GM23338 (cell line): ENCODE measurements around the gene GNG10. TPM values are rescaled to one million over a fixed set of nuclear protein-coding genes. Genes with fewer than 3 reads are reported as not detected.

ENCODE experiments used
- ATAC-seq: fragments of 200-7000 bp; cut with Tn5 transposase; 3 replicates; pipeline ENCODE4 v1.9.1; 2020
- DNase-seq: peaks from one replicate; pipeline ENCODE4 v3.0.0-alpha.2; 2015; ENCODE audit warnings: low spot score
- H2AFZ ChIP-seq: fragments of 200-600 bp; sonication (generic); 2 replicates; pipeline ENCODE4 v1.8.0; 2016; ENCODE audit warnings: antibody characterized with exemption, mild to moderate bottlenecking, moderate library complexity
- H3F3A ChIP-seq: fragments of 200-600 bp; sonication (generic); replicated peaks from 2 replicates; pipeline ENCODE4 v1.8.0; 2017; ENCODE audit warnings: antibody characterized with exemption, mixed run types, low read depth
- H3K27ac ChIP-seq: fragments of 200-600 bp; sonication (generic); 2 replicates; pipeline ENCODE4 v1.6.1; 2016; ENCODE audit warnings: low read depth
- H3K27me3 ChIP-seq: fragments of 200-600 bp; sonication (generic); 2 replicates; pipeline ENCODE4 v1.8.0; 2016; ENCODE audit warnings: mild to moderate bottlenecking, mixed run types, moderate library complexity; ENCODE audit not compliant: insufficient read depth
- H3K36me3 ChIP-seq: fragments of 200-600 bp; sonication (generic); 2 replicates; pipeline ENCODE4 v1.8.0; 2016; ENCODE audit warnings: mild to moderate bottlenecking; ENCODE audit not compliant: insufficient read depth
- H3K4me1 ChIP-seq: fragments of 200-600 bp; sonication (generic); 2 replicates; pipeline ENCODE4 v1.8.0; 2016; ENCODE audit warnings: mild to moderate bottlenecking, moderate library complexity; ENCODE audit not compliant: insufficient read depth
- H3K4me2 ChIP-seq: fragments of 200-600 bp; sonication (generic); 2 replicates; pipeline ENCODE4 v1.7.1; 2017; ENCODE audit warnings: mixed run types
- H3K4me3 ChIP-seq: fragments of 200-600 bp; sonication (generic); 2 replicates; pipeline ENCODE4 v1.6.1; 2016; ENCODE audit warnings: mixed run types
- H3K79me2 ChIP-seq: fragments of 200-600 bp; sonication (generic); replicated peaks from 2 replicates; pipeline ENCODE4 v1.8.0; 2017; ENCODE audit warnings: mild to moderate bottlenecking; ENCODE audit not compliant: insufficient read depth
- H3K9me2 ChIP-seq: fragments of 200-600 bp; sonication (generic); 2 replicates; pipeline ENCODE4 v1.8.0; 2017; ENCODE audit not compliant: insufficient read depth
- H4K20me1 ChIP-seq: fragments of 200-600 bp; sonication (generic); replicated peaks from 2 replicates; pipeline ENCODE4 v1.8.0; 2017; ENCODE audit warnings: mild to moderate bottlenecking; ENCODE audit not compliant: insufficient read depth
- H3K27ac Mint-ChIP-seq: 2 replicates; pipeline ENCODE4 v1.8.0; 2020; ENCODE audit warnings: inconsistent platforms, mild to moderate bottlenecking, moderate library complexity, mixed read lengths
- H3K27me3 Mint-ChIP-seq: 3 replicates; pipeline ENCODE4 v1.8.0; 2022; ENCODE audit warnings: low read depth, mild to moderate bottlenecking, moderate library complexity, mixed read lengths, inconsistent platforms; ENCODE audit not compliant: insufficient read depth, poor library complexity
- H3K36me3 Mint-ChIP-seq: 3 replicates; pipeline ENCODE4 v1.8.0; 2021; ENCODE audit warnings: low read depth, mild to moderate bottlenecking, inconsistent platforms, moderate library complexity, mixed read lengths
- H3K4me1 Mint-ChIP-seq: 3 replicates; pipeline ENCODE4 v1.8.0; 2020; ENCODE audit warnings: mild to moderate bottlenecking, inconsistent platforms, mixed read lengths
- H3K4me3 Mint-ChIP-seq: 3 replicates; pipeline ENCODE4 v1.8.0; 2021; ENCODE audit warnings: moderate library complexity, mild to moderate bottlenecking, inconsistent platforms, mixed read lengths
- H3K9me3 Mint-ChIP-seq: 3 replicates; pipeline ENCODE4 v1.8.0; 2020; ENCODE audit warnings: moderate library complexity, mild to moderate bottlenecking, inconsistent platforms, mixed read lengths
- CREB1 ChIP-seq: fragments of 250-450 bp; sonication (Bioruptor Pico); IDR thresholded peaks from 2 replicates; pipeline ENCODE4 v1.5.0; 2020; ENCODE audit warnings: low read depth, mild to moderate bottlenecking, moderate library complexity
- EZH2 ChIP-seq: fragments of 200-600 bp; sonication (generic); IDR thresholded peaks from one replicate; pipeline ENCODE4 v1.8.0; 2017; ENCODE audit warnings: antibody characterized with exemption, mild to moderate bottlenecking, low read depth; ENCODE audit not compliant: unreplicated experiment
- EZH2phosphoT487 ChIP-seq: fragments of 200-600 bp; sonication (generic); IDR thresholded peaks from one replicate; pipeline ENCODE4 v1.8.1; 2018; ENCODE audit warnings: antibody characterized with exemption; ENCODE audit not compliant: unreplicated experiment
- JUNB ChIP-seq: IDR thresholded peaks from one replicate; pipeline ENCODE4 v1.6.1; 2016; ENCODE audit warnings: antibody characterized with exemption; ENCODE audit not compliant: unreplicated experiment
- NANOG ChIP-seq: IDR thresholded peaks from 2 replicates; pipeline ENCODE4 v1.6.1; 2016; ENCODE audit warnings: antibody characterized with exemption, borderline replicate concordance
- POLR2AphosphoS5 ChIP-seq: IDR thresholded peaks from 2 replicates; pipeline ENCODE4 v1.6.1; 2016; ENCODE audit warnings: antibody characterized with exemption, low read depth
- STAT1 ChIP-seq: IDR thresholded peaks from one replicate; pipeline ENCODE4 v1.6.1; 2016; ENCODE audit warnings: antibody characterized with exemption; ENCODE audit not compliant: unreplicated experiment
- ZNF114 ChIP-seq: fragments of 250-450 bp; sonication (Bioruptor Pico); IDR thresholded peaks from 2 replicates; pipeline ENCODE4 v1.5.0; 2020; ENCODE audit warnings: mild to moderate bottlenecking, moderate library complexity
- ZNF331 ChIP-seq: fragments of 250-450 bp; sonication (Bioruptor Pico); IDR thresholded peaks from 2 replicates; pipeline ENCODE4 v1.5.0; 2020; ENCODE audit warnings: low read depth, mild to moderate bottlenecking, moderate library complexity
- polyA plus RNA-seq: library from polyadenylated mRNA; unstranded; fragments of >200 nt; fragmentation: Nextera tagmentation; extraction: Ambion mirVana; gene quantifications from 2 replicates; pipeline ENCODE4 v1.2.1, GENCODE V29; 2016
- total RNA-seq: library from RNA; depleted of rRNA; stranded (reverse); fragments of >200 nt; shearing (Covaris generic); gene quantifications from 2 replicates; pipeline ENCODE4 v1.2.3, GENCODE V29; 2014
- TF ChIP-seq, protein P1 (sequence below): IDR thresholded peaks from one replicate; pipeline ENCODE4 v1.6.1; 2018; ENCODE audit warnings: antibody characterized with exemption; ENCODE audit not compliant: unreplicated experiment
- TF ChIP-seq, protein P2 (sequence below): IDR thresholded peaks from 2 replicates; pipeline ENCODE4 v1.6.1; 2016; ENCODE audit warnings: antibody characterized with exemption
- TF ChIP-seq, protein P3 (sequence below): fragments of 250-450 bp; sonication (Bioruptor Pico); IDR thresholded peaks from 2 replicates; pipeline ENCODE4 v1.5.0; 2020; ENCODE audit warnings: mild to moderate bottlenecking, moderate library complexity
- TF ChIP-seq, protein P4 (sequence below), 2 experiments: fragments of 200-600 bp in 1 of 2; sonication (generic) in 1 of 2; conservative IDR thresholded peaks; 2 replicates each; pipeline versions ENCODE4 v1.5.1 to v1.6.1; 2016 to 2017; ENCODE audit warnings: antibody characterized with exemption in 2 of 2, low read depth in 2 of 2, mild to moderate bottlenecking in 2 of 2, moderate library complexity in 1 of 2

GNG10 gene
- total and polyA plus RNA-seq, 2 experiments from 2014 or later, result 49.9 to 61.2 TPM

DNA sequence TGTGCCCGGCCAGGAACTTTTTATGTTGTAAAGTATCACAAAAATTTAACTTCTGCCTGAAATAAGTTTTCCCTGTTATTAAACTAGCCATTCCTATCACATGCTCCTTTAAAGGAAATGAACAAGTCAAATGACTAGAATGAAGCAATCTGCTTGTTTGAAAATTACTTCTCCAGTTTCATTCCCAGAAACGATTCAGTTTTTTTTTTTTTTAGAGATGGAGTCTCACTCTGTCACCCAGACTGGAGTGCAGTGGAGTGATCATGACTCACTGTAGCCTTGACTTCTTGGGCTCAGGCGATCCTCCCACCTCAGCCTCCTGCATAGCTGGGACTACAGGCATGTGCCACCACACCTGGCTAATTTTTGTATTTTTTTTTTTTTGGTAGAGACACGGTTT lies 13.3 kb upstream of the GNG10 start:
- TF ChIP-seq, protein P1, sequence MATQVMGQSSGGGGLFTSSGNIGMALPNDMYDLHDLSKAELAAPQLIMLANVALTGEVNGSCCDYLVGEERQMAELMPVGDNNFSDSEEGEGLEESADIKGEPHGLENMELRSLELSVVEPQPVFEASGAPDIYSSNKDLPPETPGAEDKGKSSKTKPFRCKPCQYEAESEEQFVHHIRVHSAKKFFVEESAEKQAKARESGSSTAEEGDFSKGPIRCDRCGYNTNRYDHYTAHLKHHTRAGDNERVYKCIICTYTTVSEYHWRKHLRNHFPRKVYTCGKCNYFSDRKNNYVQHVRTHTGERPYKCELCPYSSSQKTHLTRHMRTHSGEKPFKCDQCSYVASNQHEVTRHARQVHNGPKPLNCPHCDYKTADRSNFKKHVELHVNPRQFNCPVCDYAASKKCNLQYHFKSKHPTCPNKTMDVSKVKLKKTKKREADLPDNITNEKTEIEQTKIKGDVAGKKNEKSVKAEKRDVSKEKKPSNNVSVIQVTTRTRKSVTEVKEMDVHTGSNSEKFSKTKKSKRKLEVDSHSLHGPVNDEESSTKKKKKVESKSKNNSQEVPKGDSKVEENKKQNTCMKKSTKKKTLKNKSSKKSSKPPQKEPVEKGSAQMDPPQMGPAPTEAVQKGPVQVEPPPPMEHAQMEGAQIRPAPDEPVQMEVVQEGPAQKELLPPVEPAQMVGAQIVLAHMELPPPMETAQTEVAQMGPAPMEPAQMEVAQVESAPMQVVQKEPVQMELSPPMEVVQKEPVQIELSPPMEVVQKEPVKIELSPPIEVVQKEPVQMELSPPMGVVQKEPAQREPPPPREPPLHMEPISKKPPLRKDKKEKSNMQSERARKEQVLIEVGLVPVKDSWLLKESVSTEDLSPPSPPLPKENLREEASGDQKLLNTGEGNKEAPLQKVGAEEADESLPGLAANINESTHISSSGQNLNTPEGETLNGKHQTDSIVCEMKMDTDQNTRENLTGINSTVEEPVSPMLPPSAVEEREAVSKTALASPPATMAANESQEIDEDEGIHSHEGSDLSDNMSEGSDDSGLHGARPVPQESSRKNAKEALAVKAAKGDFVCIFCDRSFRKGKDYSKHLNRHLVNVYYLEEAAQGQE, result no peak
- no peak for TF ChIP-seq POLR2AphosphoS5
- TF ChIP-seq EZH2phosphoT487, result no peak
- no peak for TF ChIP-seq ZNF114
- no peak for TF ChIP-seq ZNF331
- TF ChIP-seq EZH2, result no peak
- TF ChIP-seq CREB1 (CRISPR knock-in tag), result no peak
- TF ChIP-seq NANOG, result no peak
- no peak for TF ChIP-seq STAT1
- no peak for TF ChIP-seq JUNB
- TF ChIP-seq, protein P2, sequence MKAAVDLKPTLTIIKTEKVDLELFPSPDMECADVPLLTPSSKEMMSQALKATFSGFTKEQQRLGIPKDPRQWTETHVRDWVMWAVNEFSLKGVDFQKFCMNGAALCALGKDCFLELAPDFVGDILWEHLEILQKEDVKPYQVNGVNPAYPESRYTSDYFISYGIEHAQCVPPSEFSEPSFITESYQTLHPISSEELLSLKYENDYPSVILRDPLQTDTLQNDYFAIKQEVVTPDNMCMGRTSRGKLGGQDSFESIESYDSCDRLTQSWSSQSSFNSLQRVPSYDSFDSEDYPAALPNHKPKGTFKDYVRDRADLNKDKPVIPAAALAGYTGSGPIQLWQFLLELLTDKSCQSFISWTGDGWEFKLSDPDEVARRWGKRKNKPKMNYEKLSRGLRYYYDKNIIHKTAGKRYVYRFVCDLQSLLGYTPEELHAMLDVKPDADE, result no peak
- TF ChIP-seq, protein P3, sequence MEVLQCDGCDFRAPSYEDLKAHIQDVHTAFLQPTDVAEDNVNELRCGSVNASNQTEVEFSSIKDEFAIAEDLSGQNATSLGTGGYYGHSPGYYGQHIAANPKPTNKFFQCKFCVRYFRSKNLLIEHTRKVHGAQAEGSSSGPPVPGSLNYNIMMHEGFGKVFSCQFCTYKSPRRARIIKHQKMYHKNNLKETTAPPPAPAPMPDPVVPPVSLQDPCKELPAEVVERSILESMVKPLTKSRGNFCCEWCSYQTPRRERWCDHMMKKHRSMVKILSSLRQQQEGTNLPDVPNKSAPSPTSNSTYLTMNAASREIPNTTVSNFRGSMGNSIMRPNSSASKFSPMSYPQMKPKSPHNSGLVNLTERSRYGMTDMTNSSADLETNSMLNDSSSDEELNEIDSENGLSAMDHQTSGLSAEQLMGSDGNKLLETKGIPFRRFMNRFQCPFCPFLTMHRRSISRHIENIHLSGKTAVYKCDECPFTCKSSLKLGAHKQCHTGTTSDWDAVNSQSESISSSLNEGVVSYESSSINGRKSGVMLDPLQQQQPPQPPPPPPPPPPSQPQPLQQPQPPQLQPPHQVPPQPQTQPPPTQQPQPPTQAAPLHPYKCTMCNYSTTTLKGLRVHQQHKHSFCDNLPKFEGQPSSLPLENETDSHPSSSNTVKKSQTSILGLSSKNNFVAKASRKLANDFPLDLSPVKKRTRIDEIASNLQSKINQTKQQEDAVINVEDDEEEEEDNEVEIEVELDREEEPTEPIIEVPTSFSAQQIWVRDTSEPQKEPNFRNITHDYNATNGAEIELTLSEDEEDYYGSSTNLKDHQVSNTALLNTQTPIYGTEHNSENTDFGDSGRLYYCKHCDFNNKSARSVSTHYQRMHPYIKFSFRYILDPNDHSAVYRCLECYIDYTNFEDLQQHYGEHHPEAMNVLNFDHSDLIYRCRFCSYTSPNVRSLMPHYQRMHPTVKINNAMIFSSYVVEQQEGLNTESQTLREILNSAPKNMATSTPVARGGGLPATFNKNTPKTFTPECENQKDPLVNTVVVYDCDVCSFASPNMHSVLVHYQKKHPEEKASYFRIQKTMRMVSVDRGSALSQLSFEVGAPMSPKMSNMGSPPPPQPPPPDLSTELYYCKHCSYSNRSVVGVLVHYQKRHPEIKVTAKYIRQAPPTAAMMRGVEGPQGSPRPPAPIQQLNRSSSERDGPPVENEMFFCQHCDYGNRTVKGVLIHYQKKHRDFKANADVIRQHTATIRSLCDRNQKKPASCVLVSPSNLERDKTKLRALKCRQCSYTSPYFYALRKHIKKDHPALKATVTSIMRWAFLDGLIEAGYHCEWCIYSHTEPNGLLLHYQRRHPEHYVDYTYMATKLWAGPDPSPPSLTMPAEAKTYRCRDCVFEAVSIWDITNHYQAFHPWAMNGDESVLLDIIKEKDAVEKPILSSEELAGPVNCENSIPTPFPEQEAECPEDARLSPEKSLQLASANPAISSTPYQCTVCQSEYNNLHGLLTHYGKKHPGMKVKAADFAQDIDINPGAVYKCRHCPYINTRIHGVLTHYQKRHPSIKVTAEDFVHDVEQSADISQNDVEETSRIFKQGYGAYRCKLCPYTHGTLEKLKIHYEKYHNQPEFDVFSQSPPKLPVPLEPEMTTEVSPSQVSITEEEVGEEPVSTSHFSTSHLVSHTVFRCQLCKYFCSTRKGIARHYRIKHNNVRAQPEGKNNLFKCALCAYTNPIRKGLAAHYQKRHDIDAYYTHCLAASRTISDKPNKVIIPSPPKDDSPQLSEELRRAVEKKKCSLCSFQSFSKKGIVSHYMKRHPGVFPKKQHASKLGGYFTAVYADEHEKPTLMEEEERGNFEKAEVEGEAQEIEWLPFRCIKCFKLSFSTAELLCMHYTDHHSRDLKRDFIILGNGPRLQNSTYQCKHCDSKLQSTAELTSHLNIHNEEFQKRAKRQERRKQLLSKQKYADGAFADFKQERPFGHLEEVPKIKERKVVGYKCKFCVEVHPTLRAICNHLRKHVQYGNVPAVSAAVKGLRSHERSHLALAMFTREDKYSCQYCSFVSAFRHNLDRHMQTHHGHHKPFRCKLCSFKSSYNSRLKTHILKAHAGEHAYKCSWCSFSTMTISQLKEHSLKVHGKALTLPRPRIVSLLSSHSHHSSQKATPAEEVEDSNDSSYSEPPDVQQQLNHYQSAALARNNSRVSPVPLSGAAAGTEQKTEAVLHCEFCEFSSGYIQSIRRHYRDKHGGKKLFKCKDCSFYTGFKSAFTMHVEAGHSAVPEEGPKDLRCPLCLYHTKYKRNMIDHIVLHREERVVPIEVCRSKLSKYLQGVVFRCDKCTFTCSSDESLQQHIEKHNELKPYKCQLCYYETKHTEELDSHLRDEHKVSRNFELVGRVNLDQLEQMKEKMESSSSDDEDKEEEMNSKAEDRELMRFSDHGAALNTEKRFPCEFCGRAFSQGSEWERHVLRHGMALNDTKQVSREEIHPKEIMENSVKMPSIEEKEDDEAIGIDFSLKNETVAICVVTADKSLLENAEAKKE (CRISPR knock-in tag), result no peak
- TF ChIP-seq, protein P4, sequence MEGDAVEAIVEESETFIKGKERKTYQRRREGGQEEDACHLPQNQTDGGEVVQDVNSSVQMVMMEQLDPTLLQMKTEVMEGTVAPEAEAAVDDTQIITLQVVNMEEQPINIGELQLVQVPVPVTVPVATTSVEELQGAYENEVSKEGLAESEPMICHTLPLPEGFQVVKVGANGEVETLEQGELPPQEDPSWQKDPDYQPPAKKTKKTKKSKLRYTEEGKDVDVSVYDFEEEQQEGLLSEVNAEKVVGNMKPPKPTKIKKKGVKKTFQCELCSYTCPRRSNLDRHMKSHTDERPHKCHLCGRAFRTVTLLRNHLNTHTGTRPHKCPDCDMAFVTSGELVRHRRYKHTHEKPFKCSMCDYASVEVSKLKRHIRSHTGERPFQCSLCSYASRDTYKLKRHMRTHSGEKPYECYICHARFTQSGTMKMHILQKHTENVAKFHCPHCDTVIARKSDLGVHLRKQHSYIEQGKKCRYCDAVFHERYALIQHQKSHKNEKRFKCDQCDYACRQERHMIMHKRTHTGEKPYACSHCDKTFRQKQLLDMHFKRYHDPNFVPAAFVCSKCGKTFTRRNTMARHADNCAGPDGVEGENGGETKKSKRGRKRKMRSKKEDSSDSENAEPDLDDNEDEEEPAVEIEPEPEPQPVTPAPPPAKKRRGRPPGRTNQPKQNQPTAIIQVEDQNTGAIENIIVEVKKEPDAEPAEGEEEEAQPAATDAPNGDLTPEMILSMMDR (conservative IDR thresholded peaks at IDR 0.05; ENCODE audit: low read depth in 2 of 2), result no peak
- 0 out of 2 replicates have a peak, but pooled peaks cover 8% of the 10 kb centered on the region for H3K79me2 ChIP-seq
- no peak overlapping the region for H3K27ac ChIP-seq
- H2AFZ ChIP-seq, result no peak overlapping the region
- no peaks in the 10 kb centered on the region for H3F3A ChIP-seq
- no peaks in the 10 kb centered on the region for H3K4me1 ChIP-seq
- H3K9me2 ChIP-seq, result no peaks in the 10 kb centered on the region
- ATAC-seq (no peak), DNase-seq (no peak)
- H3K4me3 ChIP-seq, result no peak overlapping the region
- no peaks in the 10 kb centered on the region for H4K20me1 ChIP-seq
- H3K36me3 ChIP-seq, result peaks cover 5% of the 10 kb centered on the region
- Mint-ChIP-seq H3K36me3 (peaks cover 34% of the 10 kb centered on the region; the same call in 2 of the 3 replicates), H3K4me1 (no peaks in the 10 kb centered on the region), H3K4me3 (no peak overlapping the region), H3K27ac (no peak overlapping the region), H3K27me3 (peaks cover 2% of the 10 kb centered on the region), H3K9me3 (no peaks in the 10 kb centered on the region)
- H3K27me3 ChIP-seq, result no peaks in the 10 kb centered on the region
- H3K4me2 ChIP-seq, result no peak overlapping the region
